ES-I3 (cell line): ENCODE data around the gene ARHGEF7.

ENCODE experiments used
- H3K36me3 ChIP-seq: 2 replicates; pipeline ENCODE4 v1.6.1; 2013; ENCODE audit warnings: mild to moderate bottlenecking, low read length, control low read depth, moderate library complexity; ENCODE audit not compliant: insufficient read depth
- H3K4me1 ChIP-seq: 2 replicates; pipeline ENCODE4 v1.6.1; 2013; ENCODE audit warnings: mild to moderate bottlenecking, control low read depth, low read length; ENCODE audit not compliant: insufficient read depth
- H3K9ac ChIP-seq: 2 replicates; pipeline ENCODE4 v1.6.1; 2013; ENCODE audit warnings: low read depth, mild to moderate bottlenecking, low read length, moderate library complexity
- H3K9me3 ChIP-seq: 2 replicates; pipeline ENCODE4 v1.6.1; 2013; ENCODE audit warnings: mild to moderate bottlenecking, low read length, moderate library complexity; ENCODE audit not compliant: control insufficient read depth, insufficient read depth

Gene ARHGEF7

GRCh38 chr13:111090169-111090568 lies 24.9 kb upstream of the ARHGEF7 start:
- Histone ChIP-seq H3K36me3 (no peaks in the 10 kb centered on the region), H3K4me1 (no peaks in the 10 kb centered on the region), H3K9ac (no peak overlapping the region), H3K9me3 (no peaks in the 10 kb centered on the region)

- H3K9ac ChIP-seq = no peak overlapping the region
- no peaks in the 10 kb centered on the region for H3K36me3 ChIP-seq
- H3K9me3 ChIP-seq = no peaks in the 10 kb centered on the region
- no peaks in the 10 kb centered on the region for H3K4me1 ChIP-seq
Measured at GRCh38 chr13:111092685-111093084, 22.4 kb upstream of the ARHGEF7 start.

GRCh38 chr13:111093136-111093535 lies 22.0 kb upstream of the ARHGEF7 start:
- Histone ChIP-seq H3K9ac (no peak overlapping the region), H3K4me1 (no peaks in the 10 kb centered on the region)

GRCh38 chr13:111093634-111094033 lies 21.5 kb upstream of the ARHGEF7 start:
- H3K36me3 ChIP-seq = no peaks in the 10 kb centered on the region
- no peaks in the 10 kb centered on the region for H3K9me3 ChIP-seq
- no peak overlapping the region for H3K9ac ChIP-seq
- no peaks in the 10 kb centered on the region for H3K4me1 ChIP-seq

More at GRCh38 chr13:111093136-111093535, 22.0 kb upstream of the ARHGEF7 start:
- no peaks in the 10 kb centered on the region for H3K36me3 ChIP-seq
- no peaks in the 10 kb centered on the region for H3K9me3 ChIP-seq

GRCh38 chr13:111095031-111095840 lies 19.9 kb upstream of the ARHGEF7 start:
- Histone ChIP-seq H3K36me3 (no peaks in the 10 kb centered on the region), H3K9ac (no peak overlapping the region), H3K9me3 (no peaks in the 10 kb centered on the region), H3K4me1 (no peaks in the 10 kb centered on the region)

GRCh38 chr13:111095911-111096501 lies 19.1 kb upstream of the ARHGEF7 start:
- H3K9ac ChIP-seq = no peak overlapping the region
- no peaks in the 10 kb centered on the region for H3K36me3 ChIP-seq
- no peaks in the 10 kb centered on the region for H3K4me1 ChIP-seq
- no peaks in the 10 kb centered on the region for H3K9me3 ChIP-seq

GRCh38 chr13:111099290-111099689 lies 15.8 kb upstream of the ARHGEF7 start:
- no peaks in the 10 kb centered on the region for H3K36me3 ChIP-seq
- no peak overlapping the region for H3K9ac ChIP-seq
- H3K4me1 ChIP-seq = no peaks in the 10 kb centered on the region
- no peaks in the 10 kb centered on the region for H3K9me3 ChIP-seq

GRCh38 chr13:111110054-111110453 lies 5.1 kb upstream of the ARHGEF7 start:
- no peaks in the 10 kb centered on the region for H3K4me1 ChIP-seq
- H3K9ac ChIP-seq = no peak overlapping the region
- no peaks in the 10 kb centered on the region for H3K36me3 ChIP-seq

GRCh38 chr13:111111376-111111937 lies 3.7 kb upstream of the ARHGEF7 start:
- no peaks in the 10 kb centered on the region for H3K4me1 ChIP-seq
- no peaks in the 10 kb centered on the region for H3K9me3 ChIP-seq
- no peak overlapping the region for H3K9ac ChIP-seq
- H3K36me3 ChIP-seq = no peaks in the 10 kb centered on the region

More at GRCh38 chr13:111110054-111110453, 5.1 kb upstream of the ARHGEF7 start:
- H3K9me3 ChIP-seq = no peaks in the 10 kb centered on the region

GRCh38 chr13:111112196-111112595 lies 2.9 kb upstream of the ARHGEF7 start:
- Histone ChIP-seq H3K9me3 (no peaks in the 10 kb centered on the region), H3K4me1 (no peaks in the 10 kb centered on the region), H3K9ac (no peak overlapping the region), H3K36me3 (no peaks in the 10 kb centered on the region)

- no peaks in the 10 kb centered on the region for H3K36me3 ChIP-seq
- H3K9ac ChIP-seq = peak overlapping the region; percentile 85; the same call in 1 of the 2 replicates
- no peaks in the 10 kb centered on the region for H3K9me3 ChIP-seq
- H3K4me1 ChIP-seq = no peaks in the 10 kb centered on the region
Measured at GRCh38 chr13:111114362-111115060, 599 bp upstream of the ARHGEF7 start.

- peak overlapping the region; percentile 81 for H3K9ac ChIP-seq
- H3K4me1 ChIP-seq = no peaks in the 10 kb centered on the region
- no peaks in the 10 kb centered on the region for H3K36me3 ChIP-seq
Measured at GRCh38 chr13:111115965-111116521, 933 bp downstream of the ARHGEF7 start.

GRCh38 chr13:111116856-111117255 lies 1.7 kb downstream of the ARHGEF7 start:
- no peak overlapping the region for H3K9ac ChIP-seq
- no peaks in the 10 kb centered on the region for H3K36me3 ChIP-seq
- no peaks in the 10 kb centered on the region for H3K4me1 ChIP-seq
- H3K9me3 ChIP-seq = no peaks in the 10 kb centered on the region

More at GRCh38 chr13:111115965-111116521, 933 bp downstream of the ARHGEF7 start:
- H3K9me3 ChIP-seq = no peaks in the 10 kb centered on the region

GRCh38 chr13:111117289-111117688 lies 2.2 kb downstream of the ARHGEF7 start:
- Histone ChIP-seq H3K36me3 (no peaks in the 10 kb centered on the region), H3K9ac (no peak overlapping the region), H3K4me1 (no peaks in the 10 kb centered on the region), H3K9me3 (no peaks in the 10 kb centered on the region)
